ENCODE data around the gene PLLP.

PLLP gene

GRCh38 chr16:57314161-57314785 is 29.8 kb upstream of the PLLP start:
- no peak overlapping the region for H2BK120ac ChIP-seq (ENCODE audit: low read depth, low read length)
- H3K4me2 ChIP-seq (ENCODE audit: low read length): no peak overlapping the region
- no peak overlapping the region for H3K4me3 ChIP-seq (ENCODE audit: low read length)
- H3K79me1 ChIP-seq (ENCODE audit: low read length): no peaks in the 10 kb centered on the region
- no peak overlapping the region for H3K18ac ChIP-seq (ENCODE audit: low read length)
- no peak overlapping the region for H2BK5ac ChIP-seq (ENCODE audit: low read length)
- no peaks in the 10 kb centered on the region for H3K27me3 ChIP-seq (ENCODE audit: insufficient read depth, low read length, poor library complexity)
- H2AK5ac ChIP-seq (ENCODE audit: low read length): no peak overlapping the region
- no peaks in the 10 kb centered on the region for H3K36me3 ChIP-seq (ENCODE audit: control insufficient read depth, insufficient read depth, low read length)
- no CpG with 5 or more reads among the region's 1 CpG for WGBS (ENCODE audit: extremely low coverage, insufficient coverage, low lambda C conversion rate)
- H4K5ac ChIP-seq (ENCODE audit: low read length): no peak overlapping the region
- H3K4me1 ChIP-seq (ENCODE audit: control insufficient read depth, low read depth, low read length): peaks cover 2% of the 10 kb centered on the region
- DNase-seq: no peak
- no peak overlapping the region for H3K4ac ChIP-seq (ENCODE audit: low read depth, low read length)
- H3K23ac ChIP-seq (ENCODE audit: low read length): no peak overlapping the region
- H3K56ac ChIP-seq (ENCODE audit: low read length): no peak overlapping the region
- no peaks in the 10 kb centered on the region for H3K79me2 ChIP-seq (ENCODE audit: control insufficient read depth, insufficient read depth, low read length)
- no peak overlapping the region for H3K9ac ChIP-seq (ENCODE audit: low read length)
- H2BK15ac ChIP-seq (replicated peaks; ENCODE audit: low read depth): no peak overlapping the region
- H4K8ac ChIP-seq (ENCODE audit: low read depth, low read length): no peak overlapping the region
- no peak overlapping the region for H3K27ac ChIP-seq (ENCODE audit: low read depth, low read length)

- H3K4ac ChIP-seq (ENCODE audit: low read depth, low read length): no peak overlapping the region
Observed at GRCh38 chr16:57313509-57313908, 29.0 kb upstream of the PLLP start.

GRCh38 chr16:57310801-57311200 is 26.3 kb upstream of the PLLP start:
- H2BK5ac ChIP-seq (ENCODE audit: low read length): no peak overlapping the region
- no peaks in the 10 kb centered on the region for H3K79me1 ChIP-seq (ENCODE audit: low read length)
- no CpG with 5 or more reads among the region's 4 CpGs for WGBS (ENCODE audit: extremely low coverage, insufficient coverage, low lambda C conversion rate)
- H3K36me3 ChIP-seq (ENCODE audit: control insufficient read depth, insufficient read depth, low read length): no peaks in the 10 kb centered on the region
- no peak overlapping the region for H3K23ac ChIP-seq (ENCODE audit: low read length)
- no peak overlapping the region for H3K27ac ChIP-seq (ENCODE audit: low read depth, low read length)
- DNase-seq: no peak
- H3K4me1 ChIP-seq (ENCODE audit: control insufficient read depth, low read depth, low read length): peaks cover 2% of the 10 kb centered on the region
- H3K4me3 ChIP-seq (ENCODE audit: low read length): no peak overlapping the region
- H3K79me2 ChIP-seq (ENCODE audit: control insufficient read depth, insufficient read depth, low read length): no peaks in the 10 kb centered on the region
- H3K18ac ChIP-seq (ENCODE audit: low read length): no peak overlapping the region
- no peaks in the 10 kb centered on the region for H3K27me3 ChIP-seq (ENCODE audit: insufficient read depth, low read length, poor library complexity)
- H4K8ac ChIP-seq (ENCODE audit: low read depth, low read length): no peak overlapping the region
- no peak overlapping the region for H3K4ac ChIP-seq (ENCODE audit: low read depth, low read length)
- no peak overlapping the region for H4K5ac ChIP-seq (ENCODE audit: low read length)
- no peak overlapping the region for H2BK15ac ChIP-seq (replicated peaks; ENCODE audit: low read depth)
- H2AK5ac ChIP-seq (ENCODE audit: low read length): no peak overlapping the region
- no peak overlapping the region for H3K9ac ChIP-seq (ENCODE audit: low read length)
- no peak overlapping the region for H3K56ac ChIP-seq (ENCODE audit: low read length)
- no peak overlapping the region for H2BK120ac ChIP-seq (ENCODE audit: low read depth, low read length)
- H3K4me2 ChIP-seq (ENCODE audit: low read length): no peak overlapping the region

More at GRCh38 chr16:57313509-57313908, 29.0 kb upstream of the PLLP start:
- Histone ChIP-seq H3K4me3 (ENCODE audit: low read length) (no peak overlapping the region), H3K23ac (ENCODE audit: low read length) (no peak overlapping the region), H3K9ac (ENCODE audit: low read length) (no peak overlapping the region), H3K27ac (ENCODE audit: low read depth, low read length) (no peak overlapping the region), H2BK15ac (replicated peaks; ENCODE audit: low read depth) (no peak overlapping the region), H3K18ac (ENCODE audit: low read length) (no peak overlapping the region), H3K79me2 (ENCODE audit: control insufficient read depth, insufficient read depth, low read length) (no peaks in the 10 kb centered on the region), H2BK5ac (ENCODE audit: low read length) (no peak overlapping the region), H3K27me3 (ENCODE audit: insufficient read depth, low read length, poor library complexity) (no peaks in the 10 kb centered on the region), H4K8ac (ENCODE audit: low read depth, low read length) (no peak overlapping the region), H4K5ac (ENCODE audit: low read length) (no peak overlapping the region), H2AK5ac (ENCODE audit: low read length) (no peak overlapping the region), H2BK120ac (ENCODE audit: low read depth, low read length) (no peak overlapping the region), H3K4me1 (ENCODE audit: control insufficient read depth, low read depth, low read length) (peaks cover 2% of the 10 kb centered on the region), H3K56ac (ENCODE audit: low read length) (no peak overlapping the region), H3K36me3 (ENCODE audit: control insufficient read depth, insufficient read depth, low read length) (no peaks in the 10 kb centered on the region), H3K79me1 (ENCODE audit: low read length) (no peaks in the 10 kb centered on the region), H3K4me2 (ENCODE audit: low read length) (no peak overlapping the region)
- DNase-seq: no peak
- 100% methylated on average over 1 of the region's 2 CpGs for WGBS (ENCODE audit: extremely low coverage, insufficient coverage, low lambda C conversion rate)

- no CpG with 5 or more reads among the region's 5 CpGs for WGBS (ENCODE audit: extremely low coverage, insufficient coverage, low lambda C conversion rate)
- no peak overlapping the region for H3K27ac ChIP-seq (ENCODE audit: low read depth, low read length)
- no peaks in the 10 kb centered on the region for H3K36me3 ChIP-seq (ENCODE audit: control insufficient read depth, insufficient read depth, low read length)
- H3K27me3 ChIP-seq (ENCODE audit: insufficient read depth, low read length, poor library complexity): no peaks in the 10 kb centered on the region
- no peak overlapping the region for H3K18ac ChIP-seq (ENCODE audit: low read length)
- no peak overlapping the region for H2BK5ac ChIP-seq (ENCODE audit: low read length)
- no peak overlapping the region for H3K56ac ChIP-seq (ENCODE audit: low read length)
- no peak overlapping the region for H2BK120ac ChIP-seq (ENCODE audit: low read depth, low read length)
- no peak overlapping the region for H3K9ac ChIP-seq (ENCODE audit: low read length)
- no peak overlapping the region for H3K23ac ChIP-seq (ENCODE audit: low read length)
- H3K79me2 ChIP-seq (ENCODE audit: control insufficient read depth, insufficient read depth, low read length): no peaks in the 10 kb centered on the region
- H3K4me2 ChIP-seq (ENCODE audit: low read length): no peak overlapping the region
- H2BK15ac ChIP-seq (replicated peaks; ENCODE audit: low read depth): no peak overlapping the region
- no peaks in the 10 kb centered on the region for H3K79me1 ChIP-seq (ENCODE audit: low read length)
- H3K4me1 ChIP-seq (ENCODE audit: control insufficient read depth, low read depth, low read length): no peaks in the 10 kb centered on the region
- H2AK5ac ChIP-seq (ENCODE audit: low read length): no peak overlapping the region
- DNase-seq: no peak
- H4K8ac ChIP-seq (ENCODE audit: low read depth, low read length): no peak overlapping the region
- H4K5ac ChIP-seq (ENCODE audit: low read length): no peak overlapping the region
- no peak overlapping the region for H3K4me3 ChIP-seq (ENCODE audit: low read length)
- H3K4ac ChIP-seq (ENCODE audit: low read depth, low read length): no peak overlapping the region
Observed at GRCh38 chr16:57308041-57308440, 23.6 kb upstream of the PLLP start.

GRCh38 chr16:57307365-57307764 is 22.9 kb upstream of the PLLP start:
- Histone ChIP-seq H3K23ac (ENCODE audit: low read length) (no peak overlapping the region), H3K4ac (ENCODE audit: low read depth, low read length) (no peak overlapping the region), H3K27me3 (ENCODE audit: insufficient read depth, low read length, poor library complexity) (no peaks in the 10 kb centered on the region), H3K4me1 (ENCODE audit: control insufficient read depth, low read depth, low read length) (no peaks in the 10 kb centered on the region), H3K4me3 (ENCODE audit: low read length) (no peak overlapping the region), H3K36me3 (ENCODE audit: control insufficient read depth, insufficient read depth, low read length) (no peaks in the 10 kb centered on the region), H2BK15ac (replicated peaks; ENCODE audit: low read depth) (no peak overlapping the region), H4K5ac (ENCODE audit: low read length) (no peak overlapping the region), H2BK5ac (ENCODE audit: low read length) (no peak overlapping the region), H3K9ac (ENCODE audit: low read length) (no peak overlapping the region), H2BK120ac (ENCODE audit: low read depth, low read length) (no peak overlapping the region), H3K56ac (ENCODE audit: low read length) (no peak overlapping the region), H3K18ac (ENCODE audit: low read length) (no peak overlapping the region), H4K8ac (ENCODE audit: low read depth, low read length) (no peak overlapping the region), H3K4me2 (ENCODE audit: low read length) (no peak overlapping the region), H3K79me1 (ENCODE audit: low read length) (no peaks in the 10 kb centered on the region), H3K79me2 (ENCODE audit: control insufficient read depth, insufficient read depth, low read length) (no peaks in the 10 kb centered on the region), H2AK5ac (ENCODE audit: low read length) (no peak overlapping the region), H3K27ac (ENCODE audit: low read depth, low read length) (no peak overlapping the region)
- no CpG with 5 or more reads among the region's 5 CpGs for WGBS (ENCODE audit: extremely low coverage, insufficient coverage, low lambda C conversion rate)
- DNase-seq: no peak

- DNase-seq: no peak
- H3K4me3 ChIP-seq (ENCODE audit: low read length): no peak overlapping the region
Observed at GRCh38 chr16:57306676-57307341, 22.3 kb upstream of the PLLP start.

More at GRCh38 chr16:57306676-57307341, 22.3 kb upstream of the PLLP start:
- H3K4me2 ChIP-seq (ENCODE audit: low read length): no peak overlapping the region
- no peak overlapping the region for H3K23ac ChIP-seq (ENCODE audit: low read length)
- H3K4me1 ChIP-seq (ENCODE audit: control insufficient read depth, low read depth, low read length): no peaks in the 10 kb centered on the region
- no peak overlapping the region for H2BK120ac ChIP-seq (ENCODE audit: low read depth, low read length)
- no CpG with 5 or more reads among the region's 14 CpGs for WGBS (ENCODE audit: extremely low coverage, insufficient coverage, low lambda C conversion rate)
- H2AK5ac ChIP-seq (ENCODE audit: low read length): no peak overlapping the region
- H3K18ac ChIP-seq (ENCODE audit: low read length): no peak overlapping the region
- no peaks in the 10 kb centered on the region for H3K27me3 ChIP-seq (ENCODE audit: insufficient read depth, low read length, poor library complexity)
- no peaks in the 10 kb centered on the region for H3K79me2 ChIP-seq (ENCODE audit: control insufficient read depth, insufficient read depth, low read length)
- H4K5ac ChIP-seq (ENCODE audit: low read length): no peak overlapping the region
- H2BK5ac ChIP-seq (ENCODE audit: low read length): no peak overlapping the region
- H3K27ac ChIP-seq (ENCODE audit: low read depth, low read length): no peak overlapping the region
- H4K8ac ChIP-seq (ENCODE audit: low read depth, low read length): no peak overlapping the region
- H3K56ac ChIP-seq (ENCODE audit: low read length): no peak overlapping the region
- no peak overlapping the region for H2BK15ac ChIP-seq (replicated peaks; ENCODE audit: low read depth)
- no peak overlapping the region for H3K4ac ChIP-seq (ENCODE audit: low read depth, low read length)
- no peaks in the 10 kb centered on the region for H3K79me1 ChIP-seq (ENCODE audit: low read length)
- H3K36me3 ChIP-seq (ENCODE audit: control insufficient read depth, insufficient read depth, low read length): no peaks in the 10 kb centered on the region
- no peak overlapping the region for H3K9ac ChIP-seq (ENCODE audit: low read length)

All from mesendoderm (in vitro differentiated cells).